Liver (tissue), 9 donors: ENCODE results near the gene CFAP99. TPM values are rescaled to one million over a fixed set of nuclear protein-coding genes. Genes with fewer than 3 reads are reported as not detected.

Experiments used
- DNase-seq: peaks from one replicate; pipeline ENCODE4 v3.0.0-alpha.2; 2017; ENCODE audit warnings: low spot score
- H3K27ac ChIP-seq, 2 donors: one replicate each; pipeline ENCODE4 v1.7.0; 2013; ENCODE audit warnings: inconsistent platforms in 2 of 2, low read length in 2 of 2, control low read depth in 1 of 2, low read depth in 1 of 2, mild to moderate bottlenecking in 1 of 2
- H3K27me3 ChIP-seq, 4 donors: one replicate each; pipeline versions ENCODE4 v1.6.1 to v1.7.0; 2013; ENCODE audit warnings: low read length in 3 of 4, inconsistent platforms in 1 of 4, mild to moderate bottlenecking in 1 of 4, moderate library complexity in 1 of 4; ENCODE audit not compliant: control insufficient read depth in 4 of 4, insufficient read depth in 4 of 4
- H3K36me3 ChIP-seq, 4 donors: one replicate each; pipeline versions ENCODE4 v1.6.1 to v1.7.0; 2013; ENCODE audit warnings: low read length in 3 of 4, mild to moderate bottlenecking in 3 of 4, low read depth in 1 of 4, moderate library complexity in 1 of 4; ENCODE audit not compliant: control insufficient read depth in 4 of 4, insufficient read depth in 3 of 4
- H3K4me1 ChIP-seq, 4 donors: one replicate each; pipeline versions ENCODE4 v1.6.1 to v1.7.0; 2013; ENCODE audit warnings: low read length in 3 of 4, mild to moderate bottlenecking in 3 of 4, moderate library complexity in 1 of 4; ENCODE audit not compliant: control insufficient read depth in 4 of 4, insufficient read depth in 4 of 4
- H3K4me3 ChIP-seq, 3 donors: one replicate each; pipeline versions ENCODE4 v1.6.1 to v1.7.0; 2013; ENCODE audit warnings: low read length in 3 of 3, control low read depth in 1 of 3, low read depth in 1 of 3, mild to moderate bottlenecking in 1 of 3
- H3K9ac ChIP-seq, 2 donors: one replicate each; pipeline ENCODE4 v1.7.0; 2013; ENCODE audit warnings: low read length in 2 of 2, mild to moderate bottlenecking in 2 of 2, moderate library complexity in 2 of 2, control low read depth in 1 of 2, low read depth in 1 of 2
- H3K9me3 ChIP-seq, 4 donors: one replicate each; pipeline versions ENCODE4 v1.6.1 to v1.7.0; 2013; ENCODE audit warnings: low read length in 3 of 4; ENCODE audit not compliant: control insufficient read depth in 4 of 4
- EGR1 ChIP-seq, 2 donors: IDR thresholded peaks; 2 replicates each; pipeline ENCODE4 v1.6.1; 2016 to 2018; ENCODE audit warnings: antibody characterized with exemption in 2 of 2, low read depth in 2 of 2
- FOXA1 ChIP-seq: IDR thresholded peaks from 2 replicates; pipeline ENCODE4 v1.6.1; 2016; ENCODE audit warnings: antibody characterized with exemption
- FOXA2 ChIP-seq: IDR thresholded peaks from 2 replicates; pipeline ENCODE4 v1.6.1; 2016; ENCODE audit warnings: antibody characterized with exemption
- GABPA ChIP-seq, 2 donors: IDR thresholded peaks in 1 of 2; conservative IDR thresholded peaks in 1 of 2; 2 replicates each; pipeline ENCODE4 v1.6.1; 2016; ENCODE audit warnings: antibody characterized with exemption in 2 of 2, mild to moderate bottlenecking in 1 of 2, moderate library complexity in 1 of 2
- HNF4A ChIP-seq, 2 donors: conservative IDR thresholded peaks; 2 replicates each; pipeline ENCODE4 v1.6.1; 2016; ENCODE audit warnings: antibody characterized with exemption in 2 of 2, mild to moderate bottlenecking in 2 of 2
- HNF4G ChIP-seq: IDR thresholded peaks from 2 replicates; pipeline ENCODE4 v1.6.1; 2016; ENCODE audit warnings: antibody characterized with exemption
- JUND ChIP-seq, 2 donors: IDR thresholded peaks; 2 replicates each; pipeline ENCODE4 v1.6.1; 2016; ENCODE audit warnings: antibody characterized with exemption in 2 of 2
- NR2F2 ChIP-seq: IDR thresholded peaks from 2 replicates; pipeline ENCODE4 v1.6.1; 2016; ENCODE audit warnings: antibody characterized with exemption
- RAD21 ChIP-seq, 2 donors: IDR thresholded peaks; 2 replicates each; pipeline ENCODE4 v1.6.1; 2016; ENCODE audit warnings: antibody characterized with exemption in 2 of 2, mild to moderate bottlenecking in 2 of 2
- RXRA ChIP-seq, 2 donors: IDR thresholded peaks; 2 replicates each; pipeline ENCODE4 v1.6.1; 2017 to 2018; ENCODE audit warnings: antibody characterized with exemption in 2 of 2, mild to moderate bottlenecking in 1 of 2
- SP1 ChIP-seq: IDR thresholded peaks from 2 replicates; pipeline ENCODE4 v1.6.1; 2018; ENCODE audit warnings: antibody characterized with exemption, mild to moderate bottlenecking
- TAF1 ChIP-seq: conservative IDR thresholded peaks from 2 replicates; pipeline ENCODE4 v1.6.1; 2016; ENCODE audit warnings: antibody characterized with exemption, mild to moderate bottlenecking
- YY1 ChIP-seq: IDR thresholded peaks from 2 replicates; pipeline ENCODE4 v1.6.1; 2016; ENCODE audit warnings: antibody characterized with exemption, mild to moderate bottlenecking
- WGBS: extraction: QIAGEN DNeasy Blood & Tissue Kit; methylation state at CpG from one replicate; pipeline ENCODE4 v1.1.7; 2013; 5-methylcytosine and 5-hydroxymethylcytosine counted together
- polyA plus RNA-seq, 2 donors: library from polyadenylated mRNA; stranded (reverse) in 1 of 2; unstranded in 1 of 2; fragments of 200-250 nt in 1 of 2; fragments of >200 nt in 1 of 2; fragmentation: Nextera tagmentation in 1 of 2; extraction: Ambion mirVana in 1 of 2; gene quantifications; one replicate each; pipeline versions ENCODE4 v1.2.1 to v1.2.3, GENCODE V29; 2013 to 2015
- total RNA-seq, 2 donors: library from RNA; depleted of rRNA; stranded (reverse); fragments of >200 nt; gene quantifications; one replicate each; pipeline ENCODE4 v1.2.3, GENCODE V29; 2014
- TF ChIP-seq, protein P1 (sequence below): fragments of 150-350 bp; IDR thresholded peaks from 2 replicates; pipeline ENCODE4 v1.5.1; 2017; ENCODE audit warnings: improper control_type of control experiment, low read depth, low read length; ENCODE audit not compliant: missing input control
- TF ChIP-seq, protein P2 (sequence below): IDR thresholded peaks from 2 replicates; pipeline ENCODE4 v1.6.1; 2016; ENCODE audit warnings: antibody characterized with exemption
- TF ChIP-seq, protein P3 (sequence below): IDR thresholded peaks from 2 replicates; pipeline ENCODE4 v1.6.1; 2016; ENCODE audit warnings: antibody characterized with exemption, mild to moderate bottlenecking
- TF ChIP-seq, protein P4 (sequence below): IDR thresholded peaks from 2 replicates; pipeline ENCODE4 v1.6.1; 2016; ENCODE audit warnings: antibody characterized with exemption
- TF ChIP-seq, protein P5 (sequence below): IDR thresholded peaks from 2 replicates; pipeline ENCODE4 v1.6.1; 2016; ENCODE audit warnings: antibody characterized with exemption
- donor health status: healthy.
- donor health status: healthy.
- donor health status: healthy.
- donor health status: healthy.
- donor health status: healthy.

Gene CFAP99
- total and polyA plus RNA-seq, 4 donors: 0.33 to 0.36 TPM; not detected in 2

DNA sequence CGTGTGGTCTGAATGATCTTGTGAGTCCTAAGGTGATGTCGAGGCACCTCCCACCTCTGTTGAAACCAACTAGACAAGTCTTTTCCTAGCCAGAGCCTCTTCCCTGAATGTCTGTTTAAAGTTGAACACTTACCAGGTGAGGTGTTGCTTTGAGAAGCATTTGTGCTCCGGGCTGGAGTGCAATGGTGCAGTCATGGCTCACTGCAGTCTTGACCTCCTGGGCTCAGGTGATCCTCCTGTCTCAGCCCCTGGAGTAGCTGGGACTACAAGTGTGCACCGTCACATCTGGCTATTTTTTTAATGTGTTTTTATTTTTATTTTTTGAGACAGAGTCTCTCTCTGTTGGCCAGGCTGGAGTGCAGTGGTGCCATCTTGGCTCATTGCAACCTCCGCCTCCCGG lies 68.2 kb downstream of the CFAP99 start:
- no peaks in the 10 kb centered on the region for H3K9me3 ChIP-seq
- no peak overlapping the region for H3K27ac ChIP-seq
- no peaks in the 10 kb centered on the region for H3K27me3 ChIP-seq
- H3K4me1 ChIP-seq: peaks cover 8 to 35% (median 16%) of the 10 kb centered on the region in 4 donors
- DNase-seq: no peak
- peaks cover 0 to 11% (median 8%) of the 10 kb centered on the region in 4 donors for H3K36me3 ChIP-seq
- H3K4me3 ChIP-seq: no peak overlapping the region
- H3K9ac ChIP-seq: no peak overlapping the region
- 95% methylated on average over 6 of the region's 6 CpGs for WGBS
- TF ChIP-seq, protein P1, sequence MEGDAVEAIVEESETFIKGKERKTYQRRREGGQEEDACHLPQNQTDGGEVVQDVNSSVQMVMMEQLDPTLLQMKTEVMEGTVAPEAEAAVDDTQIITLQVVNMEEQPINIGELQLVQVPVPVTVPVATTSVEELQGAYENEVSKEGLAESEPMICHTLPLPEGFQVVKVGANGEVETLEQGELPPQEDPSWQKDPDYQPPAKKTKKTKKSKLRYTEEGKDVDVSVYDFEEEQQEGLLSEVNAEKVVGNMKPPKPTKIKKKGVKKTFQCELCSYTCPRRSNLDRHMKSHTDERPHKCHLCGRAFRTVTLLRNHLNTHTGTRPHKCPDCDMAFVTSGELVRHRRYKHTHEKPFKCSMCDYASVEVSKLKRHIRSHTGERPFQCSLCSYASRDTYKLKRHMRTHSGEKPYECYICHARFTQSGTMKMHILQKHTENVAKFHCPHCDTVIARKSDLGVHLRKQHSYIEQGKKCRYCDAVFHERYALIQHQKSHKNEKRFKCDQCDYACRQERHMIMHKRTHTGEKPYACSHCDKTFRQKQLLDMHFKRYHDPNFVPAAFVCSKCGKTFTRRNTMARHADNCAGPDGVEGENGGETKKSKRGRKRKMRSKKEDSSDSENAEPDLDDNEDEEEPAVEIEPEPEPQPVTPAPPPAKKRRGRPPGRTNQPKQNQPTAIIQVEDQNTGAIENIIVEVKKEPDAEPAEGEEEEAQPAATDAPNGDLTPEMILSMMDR: no peak
- TF ChIP-seq SP1 (no peak), EGR1 (IDR thresholded peaks at IDR 0.05; ENCODE audit: low read depth in 2 of 2) (no peak), RAD21 (IDR thresholded peaks at IDR 0.05) (no peak), RXRA (IDR thresholded peaks at IDR 0.05) (no peak), JUND (IDR thresholded peaks at IDR 0.05) (no peak), HNF4A (conservative IDR thresholded peaks at IDR 0.05) (no peak), FOXA2 (no peak), HNF4G (no peak)
- TF ChIP-seq, protein P2, sequence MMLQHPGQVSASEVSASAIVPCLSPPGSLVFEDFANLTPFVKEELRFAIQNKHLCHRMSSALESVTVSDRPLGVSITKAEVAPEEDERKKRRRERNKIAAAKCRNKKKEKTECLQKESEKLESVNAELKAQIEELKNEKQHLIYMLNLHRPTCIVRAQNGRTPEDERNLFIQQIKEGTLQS: no peak
- TF ChIP-seq, protein P3, sequence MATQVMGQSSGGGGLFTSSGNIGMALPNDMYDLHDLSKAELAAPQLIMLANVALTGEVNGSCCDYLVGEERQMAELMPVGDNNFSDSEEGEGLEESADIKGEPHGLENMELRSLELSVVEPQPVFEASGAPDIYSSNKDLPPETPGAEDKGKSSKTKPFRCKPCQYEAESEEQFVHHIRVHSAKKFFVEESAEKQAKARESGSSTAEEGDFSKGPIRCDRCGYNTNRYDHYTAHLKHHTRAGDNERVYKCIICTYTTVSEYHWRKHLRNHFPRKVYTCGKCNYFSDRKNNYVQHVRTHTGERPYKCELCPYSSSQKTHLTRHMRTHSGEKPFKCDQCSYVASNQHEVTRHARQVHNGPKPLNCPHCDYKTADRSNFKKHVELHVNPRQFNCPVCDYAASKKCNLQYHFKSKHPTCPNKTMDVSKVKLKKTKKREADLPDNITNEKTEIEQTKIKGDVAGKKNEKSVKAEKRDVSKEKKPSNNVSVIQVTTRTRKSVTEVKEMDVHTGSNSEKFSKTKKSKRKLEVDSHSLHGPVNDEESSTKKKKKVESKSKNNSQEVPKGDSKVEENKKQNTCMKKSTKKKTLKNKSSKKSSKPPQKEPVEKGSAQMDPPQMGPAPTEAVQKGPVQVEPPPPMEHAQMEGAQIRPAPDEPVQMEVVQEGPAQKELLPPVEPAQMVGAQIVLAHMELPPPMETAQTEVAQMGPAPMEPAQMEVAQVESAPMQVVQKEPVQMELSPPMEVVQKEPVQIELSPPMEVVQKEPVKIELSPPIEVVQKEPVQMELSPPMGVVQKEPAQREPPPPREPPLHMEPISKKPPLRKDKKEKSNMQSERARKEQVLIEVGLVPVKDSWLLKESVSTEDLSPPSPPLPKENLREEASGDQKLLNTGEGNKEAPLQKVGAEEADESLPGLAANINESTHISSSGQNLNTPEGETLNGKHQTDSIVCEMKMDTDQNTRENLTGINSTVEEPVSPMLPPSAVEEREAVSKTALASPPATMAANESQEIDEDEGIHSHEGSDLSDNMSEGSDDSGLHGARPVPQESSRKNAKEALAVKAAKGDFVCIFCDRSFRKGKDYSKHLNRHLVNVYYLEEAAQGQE: no peak

DNA sequence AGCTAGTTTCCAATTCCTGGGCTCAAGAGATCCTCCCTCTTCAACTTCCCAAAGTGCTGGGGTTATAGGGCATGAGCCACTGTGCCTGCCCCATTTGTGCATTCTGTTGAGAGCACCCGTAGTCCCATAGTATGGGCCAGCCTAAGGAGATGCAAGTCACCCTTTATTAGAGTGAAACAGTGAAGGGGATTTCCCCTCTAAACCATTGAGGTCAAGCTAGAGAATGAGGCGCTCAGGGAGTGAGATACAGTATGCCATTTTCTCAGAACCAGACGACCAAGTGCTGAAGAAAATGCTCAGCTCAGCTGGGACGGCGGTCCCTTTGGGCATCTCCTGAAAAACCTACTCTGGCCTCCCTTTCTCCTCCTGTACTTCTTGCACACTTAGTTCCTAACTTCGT lies 68.9 kb downstream of the CFAP99 start:
- Histone ChIP-seq H3K27ac (no peak overlapping the region), H3K9ac (no peak overlapping the region), H3K4me3 (no peak overlapping the region), H3K36me3 (peaks cover 3 to 17% (median 11%) of the 10 kb centered on the region in 4 donors), H3K27me3 (no peaks in the 10 kb centered on the region), H3K9me3 (no peaks in the 10 kb centered on the region), H3K4me1 (peaks cover 4 to 28% (median 10%) of the 10 kb centered on the region in 4 donors)
- DNase-seq: no peak
- WGBS: 85% methylated on average over 6 of the region's 6 CpGs
- no peak for TF ChIP-seq JUND (IDR thresholded peaks at IDR 0.05)
- TF ChIP-seq RXRA (IDR thresholded peaks at IDR 0.05): no peak
- TF ChIP-seq FOXA2: no peak
- no peak for TF ChIP-seq EGR1 (IDR thresholded peaks at IDR 0.05; ENCODE audit: low read depth in 2 of 2)
- no peak for TF ChIP-seq SP1
- TF ChIP-seq YY1: no peak
- TF ChIP-seq HNF4G: no peak
- TF ChIP-seq, protein P3: no peak
- TF ChIP-seq FOXA1: no peak
- TF ChIP-seq NR2F2: no peak
- TF ChIP-seq, protein P4, sequence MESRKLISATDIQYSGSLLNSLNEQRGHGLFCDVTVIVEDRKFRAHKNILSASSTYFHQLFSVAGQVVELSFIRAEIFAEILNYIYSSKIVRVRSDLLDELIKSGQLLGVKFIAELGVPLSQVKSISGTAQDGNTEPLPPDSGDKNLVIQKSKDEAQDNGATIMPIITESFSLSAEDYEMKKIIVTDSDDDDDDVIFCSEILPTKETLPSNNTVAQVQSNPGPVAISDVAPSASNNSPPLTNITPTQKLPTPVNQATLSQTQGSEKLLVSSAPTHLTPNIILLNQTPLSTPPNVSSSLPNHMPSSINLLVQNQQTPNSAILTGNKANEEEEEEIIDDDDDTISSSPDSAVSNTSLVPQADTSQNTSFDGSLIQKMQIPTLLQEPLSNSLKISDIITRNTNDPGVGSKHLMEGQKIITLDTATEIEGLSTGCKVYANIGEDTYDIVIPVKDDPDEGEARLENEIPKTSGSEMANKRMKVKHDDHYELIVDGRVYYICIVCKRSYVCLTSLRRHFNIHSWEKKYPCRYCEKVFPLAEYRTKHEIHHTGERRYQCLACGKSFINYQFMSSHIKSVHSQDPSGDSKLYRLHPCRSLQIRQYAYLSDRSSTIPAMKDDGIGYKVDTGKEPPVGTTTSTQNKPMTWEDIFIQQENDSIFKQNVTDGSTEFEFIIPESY: no peak
- TF ChIP-seq, protein P5, sequence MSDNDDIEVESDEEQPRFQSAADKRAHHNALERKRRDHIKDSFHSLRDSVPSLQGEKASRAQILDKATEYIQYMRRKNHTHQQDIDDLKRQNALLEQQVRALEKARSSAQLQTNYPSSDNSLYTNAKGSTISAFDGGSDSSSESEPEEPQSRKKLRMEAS: no peak
- TF ChIP-seq, protein P2: no peak
- TF ChIP-seq GABPA (IDR thresholded peaks at IDR 0.05 in 1 of 2, conservative IDR thresholded peaks at IDR 0.05 in 1 of 2): no peak
- TF ChIP-seq TAF1: no peak
- no peak for TF ChIP-seq HNF4A (conservative IDR thresholded peaks at IDR 0.05)
- TF ChIP-seq RAD21 (IDR thresholded peaks at IDR 0.05): no peak
